Panc1 (cell line): ENCODE data around the gene ZCCHC24. TPM values are rescaled to one million over a fixed set of nuclear protein-coding genes. Genes with fewer than 3 reads are reported as not detected.

Source experiments
- ATAC-seq: fragments of 200-7000 bp; cut with Tn5 transposase; 2 replicates; pipeline ENCODE4 v1.9.1; 2020; ENCODE audit warnings: mild to moderate bottlenecking, moderate library complexity
- BruUV-seq: library from RNA; stranded (reverse); fragments of 400-500 nt; replicated peaks from 2 replicates; lab custom pipeline; 2021; lab: Mats Ljungman, UMichigan
- CTCF ChIA-PET: fragments of 300-600 bp; sonication (Branson Sonifier 250); formaldehyde crosslinking; loops from one replicate; lab custom pipeline; 2022; ENCODE audit warnings: antibody characterized with exemption; lab: Charles Lee
- POLR2A ChIA-PET: fragments of 300-600 bp; sonication (Branson Sonifier 250); formaldehyde crosslinking; loops from one replicate; lab custom pipeline; 2022; ENCODE audit warnings: antibody characterized with exemption; lab: Charles Lee
- DNase-seq: peaks from one replicate; pipeline ENCODE4 v3.0.0-alpha.2; 2010; ENCODE audit warnings: low read depth, low spot score
- H3K27ac ChIP-seq: 2 replicates; pipeline ENCODE4 v1.5.1; 2011; ENCODE audit warnings: mild to moderate bottlenecking, low read length, inconsistent platforms
- H3K27me3 ChIP-seq: fragments of 200-500 bp; sonication (Bioruptor generic); 2 replicates; pipeline ENCODE4 v1.6.0; 2014; ENCODE audit warnings: low read length, inconsistent platforms; ENCODE audit not compliant: control insufficient read depth, insufficient read depth
- H3K36me3 ChIP-seq: fragments of 200-500 bp; sonication (Bioruptor generic); 2 replicates; pipeline ENCODE4 v1.5.1; 2014; ENCODE audit warnings: inconsistent platforms, mild to moderate bottlenecking, low read length, moderate library complexity; ENCODE audit not compliant: control insufficient read depth, insufficient read depth
- H3K4me1 ChIP-seq: 2 replicates; pipeline ENCODE4 v1.5.1; 2011; ENCODE audit warnings: inconsistent platforms, mild to moderate bottlenecking, low read length, moderate library complexity; ENCODE audit not compliant: control insufficient read depth, insufficient read depth
- H3K4me3 ChIP-seq, 2 experiments: 2 replicates each; pipeline ENCODE4 v1.5.1; 2011 to 2012; ENCODE audit warnings: low read depth in 2 of 2, low read length in 2 of 2, mild to moderate bottlenecking in 2 of 2, inconsistent platforms in 1 of 2, moderate library complexity in 1 of 2
- H3K9me3 ChIP-seq: fragments of 200-500 bp; sonication (Bioruptor generic); 2 replicates; pipeline ENCODE4 v1.5.1; 2014; ENCODE audit warnings: low read depth, mild to moderate bottlenecking, inconsistent platforms, low read length, moderate library complexity; ENCODE audit not compliant: control insufficient read depth, insufficient read depth
- CTCF ChIP-seq: fragments of 450-650 bp; IDR thresholded peaks from 2 replicates; pipeline ENCODE4 v1.5.1; 2017; ENCODE audit warnings: mild to moderate bottlenecking
- POLR2AphosphoS5 ChIP-seq: IDR thresholded peaks from 2 replicates; pipeline ENCODE4 v1.6.1; 2012; ENCODE audit warnings: mild to moderate bottlenecking, low read depth, low read length, moderate library complexity
- SIN3A ChIP-seq: IDR thresholded peaks from 2 replicates; pipeline ENCODE4 v1.6.1; 2012; ENCODE audit warnings: low read depth, mild to moderate bottlenecking, low read length, moderate library complexity, borderline replicate concordance; ENCODE audit not compliant: insufficient read depth
- TCF7L2 ChIP-seq: IDR thresholded peaks from 2 replicates; pipeline ENCODE4 v1.6.1; 2011; ENCODE audit warnings: mild to moderate bottlenecking, low read depth, low read length, inconsistent platforms
- in situ Hi-C: cut with HindIII; loops from 2 replicates; pipeline ENCODE4 v1.10.0; 2016; ENCODE audit warnings: low sequenced_read_pairs, low pct_unique_long_range_greater_than_20kb
- intact Hi-C: fragments of 100-400 bp; cut with micrococcal nuclease; formaldehyde crosslinking; loops from one replicate; pipeline ENCODE4 v1.10.0; 2022; ENCODE audit not compliant: unreplicated experiment
- total RNA-seq: library from RNA; stranded (reverse); gene quantifications from one replicate; pipeline ENCODE4 v1.2.1, GENCODE V29; 2021; ENCODE audit not compliant: unreplicated experiment
- TF ChIP-seq, protein P1 (sequence below), 2 experiments: IDR thresholded peaks; 2 replicates each; pipeline ENCODE4 v1.6.1; 2011 to 2012; ENCODE audit warnings: low read depth in 2 of 2, control low read depth in 1 of 2, low read length in 1 of 2, mild to moderate bottlenecking in 1 of 2, moderate library complexity in 1 of 2; ENCODE audit not compliant: insufficient read depth in 1 of 2

The ZCCHC24 gene
- total RNA-seq, 1 experiment from 2014 or later, result 7.8 TPM

DNA sequence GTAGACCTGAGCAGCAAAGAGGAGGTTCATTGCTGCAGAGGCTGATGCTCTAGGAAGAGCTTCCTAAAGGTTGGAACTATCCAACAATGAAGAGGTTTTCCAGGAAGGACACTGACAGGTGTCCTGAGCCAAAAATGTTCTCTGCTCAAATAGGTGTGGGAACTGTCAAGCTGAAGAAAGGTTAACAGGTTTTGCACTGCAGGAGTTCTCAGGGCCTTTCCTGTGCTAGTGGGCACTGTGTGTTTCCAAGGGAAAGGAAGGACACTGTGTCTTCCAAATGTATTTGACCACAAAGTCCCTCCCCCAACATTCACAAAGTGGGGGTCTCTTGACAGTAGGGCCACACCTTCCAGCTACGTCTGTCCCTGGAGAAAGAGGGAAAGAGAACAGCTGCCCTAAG lies 4.0 kb downstream of the ZCCHC24 start:
- in situ Hi-C loops, result no loop called here
- POLR2A ChIA-PET, result no interaction called here

GRCh38 chr10:79440281-79440680 lies 5.1 kb downstream of the ZCCHC24 start:
- in situ Hi-C loops, result no loop called here
- POLR2A ChIA-PET, result no interaction called here
- DNase-seq, result no peak
- Histone ChIP-seq H3K4me3 (no peak overlapping the region), H3K27ac (no peak overlapping the region), H3K9me3 (no peaks in the 10 kb centered on the region), H3K27me3 (no peaks in the 10 kb centered on the region), H3K4me1 (peaks cover 16% of the 10 kb centered on the region), H3K36me3 (no peaks in the 10 kb centered on the region; the same call in 1 of the 2 replicates)
- TF ChIP-seq POLR2AphosphoS5 (no peak), CTCF (no peak), SIN3A (no peak), TCF7L2 (no peak)
- TF ChIP-seq, protein P1, sequence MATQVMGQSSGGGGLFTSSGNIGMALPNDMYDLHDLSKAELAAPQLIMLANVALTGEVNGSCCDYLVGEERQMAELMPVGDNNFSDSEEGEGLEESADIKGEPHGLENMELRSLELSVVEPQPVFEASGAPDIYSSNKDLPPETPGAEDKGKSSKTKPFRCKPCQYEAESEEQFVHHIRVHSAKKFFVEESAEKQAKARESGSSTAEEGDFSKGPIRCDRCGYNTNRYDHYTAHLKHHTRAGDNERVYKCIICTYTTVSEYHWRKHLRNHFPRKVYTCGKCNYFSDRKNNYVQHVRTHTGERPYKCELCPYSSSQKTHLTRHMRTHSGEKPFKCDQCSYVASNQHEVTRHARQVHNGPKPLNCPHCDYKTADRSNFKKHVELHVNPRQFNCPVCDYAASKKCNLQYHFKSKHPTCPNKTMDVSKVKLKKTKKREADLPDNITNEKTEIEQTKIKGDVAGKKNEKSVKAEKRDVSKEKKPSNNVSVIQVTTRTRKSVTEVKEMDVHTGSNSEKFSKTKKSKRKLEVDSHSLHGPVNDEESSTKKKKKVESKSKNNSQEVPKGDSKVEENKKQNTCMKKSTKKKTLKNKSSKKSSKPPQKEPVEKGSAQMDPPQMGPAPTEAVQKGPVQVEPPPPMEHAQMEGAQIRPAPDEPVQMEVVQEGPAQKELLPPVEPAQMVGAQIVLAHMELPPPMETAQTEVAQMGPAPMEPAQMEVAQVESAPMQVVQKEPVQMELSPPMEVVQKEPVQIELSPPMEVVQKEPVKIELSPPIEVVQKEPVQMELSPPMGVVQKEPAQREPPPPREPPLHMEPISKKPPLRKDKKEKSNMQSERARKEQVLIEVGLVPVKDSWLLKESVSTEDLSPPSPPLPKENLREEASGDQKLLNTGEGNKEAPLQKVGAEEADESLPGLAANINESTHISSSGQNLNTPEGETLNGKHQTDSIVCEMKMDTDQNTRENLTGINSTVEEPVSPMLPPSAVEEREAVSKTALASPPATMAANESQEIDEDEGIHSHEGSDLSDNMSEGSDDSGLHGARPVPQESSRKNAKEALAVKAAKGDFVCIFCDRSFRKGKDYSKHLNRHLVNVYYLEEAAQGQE (IDR thresholded peaks at IDR 0.05; ENCODE audit: insufficient read depth in 1 of 2, low read depth in 2 of 2, low read length in 1 of 2), result no peak
- CTCF ChIA-PET, result interaction anchor here (0.7 kb wide), 1 partner anchor 34 kb away, joined by 7 read pairs; no protein-coding TSS in a partner anchor
- no TSS peak for BruUV-seq
- ATAC-seq, result no peak
- intact Hi-C loops, result no loop called here

More for the DNA sequence above, 4.0 kb downstream of the ZCCHC24 start:
- CTCF ChIA-PET, result interaction anchor here (0.7 kb wide), 1 partner anchor 67 kb away, joined by 3 read pairs; no protein-coding TSS in a partner anchor
- H3K4me1 ChIP-seq, result peaks cover 12% of the 10 kb centered on the region
- no peak for DNase-seq
- TF ChIP-seq CTCF (no peak), POLR2AphosphoS5 (no peak), SIN3A (no peak)
- TF ChIP-seq, protein P1 (IDR thresholded peaks at IDR 0.05; ENCODE audit: insufficient read depth in 1 of 2, low read depth in 2 of 2, low read length in 1 of 2), result no peak
- no peaks in the 10 kb centered on the region; the same call in 1 of the 2 replicates for H3K36me3 ChIP-seq
- no TSS peak for BruUV-seq
- no peak overlapping the region for H3K27ac ChIP-seq
- no peak for ATAC-seq
- intact Hi-C loops, result no loop called here
- no peak overlapping the region for H3K4me3 ChIP-seq
- no peaks in the 10 kb centered on the region for H3K27me3 ChIP-seq
- no peaks in the 10 kb centered on the region for H3K9me3 ChIP-seq
